ENCODE results near the gene RUNDC1.
"Not testable (repeated sequence)": the region's sequence is repeated elsewhere in the genome, so short reads cannot be mapped to it uniquely, and the experiment has no call there.

The RUNDC1 gene

DNA sequence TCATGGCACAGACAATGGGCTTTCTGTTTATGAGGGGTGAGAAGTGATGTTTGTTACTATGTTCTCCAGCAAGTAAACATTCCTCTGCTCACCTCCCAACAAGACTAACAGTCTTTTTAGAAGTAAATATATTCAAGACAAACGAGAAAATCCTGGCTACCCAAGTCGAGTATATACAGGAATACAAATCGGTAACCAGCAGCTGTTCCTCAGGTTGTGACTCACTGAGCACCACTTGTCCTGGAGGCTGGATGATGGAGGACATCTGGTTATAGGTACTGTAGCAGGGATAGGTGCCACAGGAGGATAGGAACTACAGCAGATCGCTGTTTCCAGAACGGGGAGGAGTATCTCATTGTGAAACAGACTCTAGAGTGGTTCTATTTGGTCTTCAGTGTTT lies 12.5 kb downstream of the RUNDC1 start:
- DNase-seq = no peak

DNA sequence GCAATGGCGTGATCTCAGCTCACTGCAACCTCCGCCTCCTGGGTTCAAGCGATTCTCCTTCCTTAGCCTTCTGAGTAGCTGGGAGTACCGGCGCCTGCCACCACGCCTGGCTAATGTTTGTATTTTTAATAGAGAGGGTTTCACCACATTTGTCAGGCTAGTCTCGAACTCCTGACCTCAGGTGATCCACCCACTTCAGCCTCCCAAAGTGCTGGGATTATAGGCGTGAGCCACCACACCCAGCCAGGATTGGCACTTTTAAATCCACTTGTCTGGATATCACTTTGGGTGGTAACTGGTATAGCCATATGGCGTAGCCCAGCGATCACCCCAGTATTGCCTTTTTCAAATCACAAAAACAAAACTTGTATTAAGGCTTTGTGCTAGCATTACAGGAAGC lies 13.5 kb downstream of the RUNDC1 start:
- DNase-seq = not testable (repeated sequence)

GRCh38 chr17:42997390-42997983 lies 17.1 kb downstream of the RUNDC1 start:
- DNase-seq = no peak

GRCh38 chr17:42997984-42998938 lies 17.9 kb downstream of the RUNDC1 start, which contains the start of gene RPL27:
TSS of gene RPL27 (plus strand) at chr17:42998419. CDS start at chr17:42998751, 332 bp downstream.
- peak; percentile 96 to 97 for DNase-seq

- DNase-seq = no peak
Measured at GRCh38 chr17:42999003-42999525, 18.7 kb downstream of the RUNDC1 start.

DNA sequence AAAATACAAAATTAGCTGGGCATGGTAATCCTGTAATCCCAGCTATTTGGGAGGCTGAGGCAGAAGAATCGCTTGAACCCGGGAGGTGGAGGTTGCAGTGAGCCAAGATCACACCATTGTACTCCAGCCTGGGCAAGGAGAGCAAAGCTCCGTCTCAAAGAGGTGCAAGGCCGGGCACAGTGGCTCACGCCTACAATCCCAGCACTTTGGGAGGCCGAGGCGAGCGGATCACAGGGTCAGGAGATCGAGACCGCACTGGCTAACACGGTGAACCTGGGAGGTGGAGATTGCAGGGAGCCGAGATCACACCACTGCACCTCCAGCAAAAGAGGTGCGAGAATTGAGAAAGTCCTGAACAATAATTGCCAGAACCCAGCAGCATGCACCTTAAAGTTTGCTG lies 20.5 kb downstream of the RUNDC1 start:
- DNase-seq = not testable (repeated sequence)

GRCh38 chr17:43003542-43004172 lies 23.3 kb downstream of the RUNDC1 start:
- DNase-seq = no peak

DNA sequence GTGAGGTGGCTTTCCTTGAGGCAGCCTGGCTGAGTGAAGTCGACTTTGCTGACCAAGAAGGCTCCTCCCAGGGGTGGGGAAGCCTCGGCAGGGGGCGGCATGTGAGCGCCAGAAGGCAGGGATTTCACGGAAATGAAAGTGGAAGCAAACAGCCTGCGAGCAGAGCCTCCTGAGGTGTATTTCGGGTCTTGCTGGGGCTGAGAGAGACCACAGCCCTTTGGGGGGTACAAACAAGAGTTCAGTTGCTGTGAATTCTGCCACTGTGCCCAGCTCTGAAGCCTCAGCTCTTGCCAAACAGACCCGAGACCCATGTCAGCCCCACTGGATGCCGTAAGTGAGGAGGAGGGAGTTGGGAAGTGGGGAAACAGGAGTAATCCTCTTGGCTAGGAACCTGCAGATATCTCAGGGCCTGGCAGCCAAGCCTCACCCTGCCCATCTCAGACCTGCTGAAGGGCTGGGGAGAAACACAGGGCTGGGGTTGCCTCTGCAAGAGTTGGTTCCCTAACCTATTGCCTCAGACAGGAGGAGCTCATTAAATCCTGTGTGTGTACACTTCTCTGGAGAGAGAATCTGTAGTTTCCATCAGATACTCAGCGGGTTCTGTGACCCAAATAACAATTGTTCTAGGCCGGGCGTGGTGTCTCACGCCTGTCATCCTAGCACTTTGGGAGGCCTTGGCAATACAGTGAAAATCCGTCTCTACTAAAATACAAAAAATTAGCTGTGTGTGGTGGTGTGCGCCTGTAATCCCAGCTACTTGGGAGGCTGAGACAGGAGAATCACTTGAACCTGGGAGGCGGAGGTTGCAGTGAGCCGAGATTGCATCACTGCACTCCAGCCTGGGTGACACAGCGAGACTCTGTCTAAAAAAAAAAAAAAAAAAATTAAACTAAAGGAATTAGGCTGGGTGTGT lies 26.5 kb downstream of the RUNDC1 start, which contains the start of gene IFI35:
IFI35 (plus strand) TSS at position 146 of the 913 bp plus-strand sequence; CDS start at position 310, 164 bp downstream.
- DNase-seq = peak; percentile 85

DNA sequence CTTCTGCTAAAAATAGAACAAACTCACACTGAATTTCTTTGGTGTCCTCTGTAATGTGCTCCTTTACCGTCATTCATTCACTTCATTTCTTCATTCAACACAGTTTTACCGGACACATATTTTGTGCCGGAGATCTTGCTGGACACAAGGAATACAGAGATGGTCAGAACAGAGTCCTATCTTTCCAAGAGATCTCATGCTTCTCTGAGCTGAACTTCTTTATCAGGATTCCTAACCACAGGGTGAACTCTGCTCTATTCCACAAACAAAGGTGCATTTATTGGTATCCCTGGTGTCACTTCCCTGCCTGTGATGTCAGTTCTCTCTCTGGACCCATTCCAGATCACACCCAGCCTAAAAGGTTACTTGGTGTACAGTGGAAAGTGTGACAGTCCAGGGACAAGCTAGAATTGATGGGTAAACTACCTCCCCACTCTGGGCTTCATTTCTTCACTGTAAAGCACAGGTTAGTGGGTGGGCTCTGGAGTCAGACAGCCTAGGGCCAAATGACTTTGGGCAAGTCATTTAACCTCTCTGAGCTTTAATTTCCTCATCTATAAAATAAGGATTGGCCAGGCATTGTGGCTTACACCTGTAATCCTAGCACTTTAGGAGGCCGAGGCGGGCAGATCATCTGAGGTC lies 30.4 kb downstream of the RUNDC1 start:
- no peak for DNase-seq

DNA sequence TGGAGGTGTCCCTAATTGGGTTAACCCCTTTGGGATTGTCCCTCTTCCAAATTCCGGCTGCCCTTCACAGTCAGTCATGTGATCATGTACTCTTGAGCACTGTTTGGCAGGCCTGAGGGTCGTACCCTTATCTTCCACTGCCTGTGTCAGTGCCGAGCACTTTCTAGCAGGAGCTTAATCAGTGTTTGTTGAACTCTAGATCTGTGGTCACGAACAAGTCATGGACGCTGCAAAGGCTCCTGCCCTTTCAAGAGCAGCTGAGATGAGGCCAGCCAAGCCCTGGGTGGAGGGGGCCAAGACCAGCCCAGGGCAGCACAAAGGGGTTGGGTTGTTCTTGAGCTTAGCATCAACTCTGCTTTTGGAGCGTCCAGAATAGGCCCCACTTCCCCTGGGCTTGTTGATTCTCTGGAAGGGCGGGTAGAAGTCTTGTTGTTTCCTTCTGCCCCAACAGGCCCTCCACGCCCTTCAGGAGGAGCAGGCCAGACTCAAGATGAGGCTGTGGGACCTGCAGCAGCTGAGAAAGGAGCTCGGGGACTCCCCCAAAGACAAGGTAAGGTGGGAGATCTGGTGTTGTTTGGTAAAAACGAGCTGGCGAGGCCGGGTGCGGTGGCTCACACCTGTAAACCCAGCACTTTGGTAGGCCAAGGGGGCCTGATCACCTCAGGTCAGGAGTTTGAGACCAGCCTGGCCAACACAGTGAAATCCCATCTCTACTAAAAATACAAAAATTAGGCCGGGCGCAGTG lies 31.5 kb downstream of the RUNDC1 start:
- no peak for DNase-seq

- no peak for DNase-seq
Measured at GRCh38 chr17:43013296-43013695, 32.9 kb downstream of the RUNDC1 start.

GRCh38 chr17:43014020-43014648 lies 33.8 kb downstream of the RUNDC1 start:
- DNase-seq = no peak

DNA sequence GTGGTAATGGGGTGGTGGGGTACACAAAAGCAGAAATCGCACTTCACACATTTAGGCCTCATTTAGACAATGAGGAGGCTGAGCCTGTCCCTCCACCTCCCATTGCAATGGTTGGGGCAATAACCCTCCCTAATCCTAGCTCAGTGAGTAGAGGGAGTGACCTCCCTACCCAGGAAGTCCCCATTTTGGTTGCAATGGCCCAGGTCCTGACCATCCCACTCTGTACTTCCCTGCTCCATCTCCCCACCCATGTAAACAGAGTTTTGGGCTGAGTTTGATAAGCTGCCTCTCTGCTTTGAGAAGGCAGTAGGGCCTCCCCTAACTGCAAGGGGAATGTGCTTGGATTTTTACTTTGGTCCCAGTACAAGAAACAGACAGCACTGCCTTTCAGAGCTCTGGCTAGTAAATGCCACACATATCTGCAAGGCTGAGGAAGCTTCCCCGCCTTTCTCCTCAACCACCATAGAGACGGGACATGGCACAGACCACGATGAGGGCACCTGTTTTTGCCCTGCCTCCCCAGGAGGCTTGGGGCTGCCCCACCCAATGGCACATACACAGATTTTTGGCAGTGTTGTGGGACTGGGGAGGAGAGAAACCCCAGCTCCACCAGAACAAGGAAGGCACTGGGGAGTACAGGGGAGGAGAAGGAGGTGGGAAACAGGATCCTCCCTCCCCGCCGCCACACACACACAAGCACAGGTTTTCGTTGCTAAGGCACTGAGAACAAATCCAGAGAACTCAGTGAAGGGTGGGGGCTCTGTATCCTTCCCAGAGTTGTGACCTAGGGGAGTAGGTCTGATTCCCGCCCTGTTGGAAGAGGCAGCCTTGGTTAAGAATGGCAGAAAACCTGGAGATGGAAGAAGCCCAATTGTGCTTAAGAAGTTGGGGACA lies 34.5 kb downstream of the RUNDC1 start:
- no peak for DNase-seq

DNA sequence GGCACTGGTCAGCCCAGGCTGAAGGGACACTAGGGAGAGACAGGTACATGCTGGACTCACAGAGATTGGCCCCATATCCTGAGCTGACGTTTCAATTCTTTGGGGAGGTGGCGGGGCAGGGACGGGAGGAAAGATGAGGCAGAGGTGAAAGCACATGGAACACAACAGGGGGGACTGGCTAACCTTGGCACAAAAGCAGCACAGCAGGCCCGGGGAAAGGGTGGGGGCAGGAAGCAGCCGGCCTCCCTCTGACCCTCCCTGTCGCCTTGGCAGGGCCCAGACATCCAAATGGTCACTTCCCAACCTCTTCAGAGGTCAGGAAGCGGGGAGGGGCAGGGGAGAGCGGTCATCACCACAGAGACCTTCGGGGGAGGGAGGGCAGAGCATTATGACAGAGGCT lies 35.2 kb downstream of the RUNDC1 start:
- DNase-seq = no peak

- no peak for DNase-seq
Measured at GRCh38 chr17:43016216-43016615, 35.9 kb downstream of the RUNDC1 start.

- no peak for DNase-seq
Measured at GRCh38 chr17:43018008-43018853, 37.9 kb downstream of the RUNDC1 start.

DNA sequence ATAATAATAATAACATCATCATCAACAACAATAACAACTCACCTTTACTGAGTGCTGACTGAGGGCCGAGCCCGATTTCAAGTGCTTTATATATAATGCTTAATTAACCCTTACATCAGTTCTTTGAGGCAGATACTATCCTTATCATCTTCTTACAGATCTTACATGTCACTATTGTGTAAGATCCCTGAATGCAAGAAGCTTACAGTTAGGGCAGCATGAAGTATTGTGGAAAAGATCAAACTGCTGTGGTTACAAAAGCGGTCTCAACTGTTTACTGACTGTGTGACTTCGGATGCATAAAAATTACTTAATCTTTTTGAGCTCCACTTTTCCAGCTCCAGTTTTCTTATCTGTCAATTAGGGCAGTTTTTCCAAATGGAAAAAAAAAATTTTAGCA lies 38.6 kb downstream of the RUNDC1 start:
- DNase-seq = no peak

- no peak for DNase-seq
Measured at GRCh38 chr17:43019418-43019817, 39.1 kb downstream of the RUNDC1 start.

Data from stimulated activated CD4-positive, alpha-beta T cell treated with anti-CD3 and anti-CD28 coated beads, Interleukin-2, amount 100 ng/mL, for 24 hours (primary cell).